WTC11 (cell line): ENCODE results near the gene NT5C. TPM values are rescaled to one million over a fixed set of nuclear protein-coding genes. Genes with fewer than 3 reads are reported as not detected.

Source experiments
- ATAC-seq: fragments of 200-7000 bp; cut with Tn5 transposase; 2 replicates; pipeline ENCODE4 v1.10.0; 2021; ENCODE audit warnings: mild to moderate bottlenecking, moderate library complexity
- CTCF ChIA-PET: fragments of 300-600 bp; sonication (Branson Sonifier 250); formaldehyde crosslinking; loops from one replicate; lab custom pipeline; 2021; ENCODE audit warnings: antibody characterized with exemption; lab: Charles Lee
- POLR2A ChIA-PET: fragments of 350-600 bp; sonication (Branson Sonifier 250); formaldehyde crosslinking; loops from one replicate; lab custom pipeline; 2021; ENCODE audit warnings: antibody characterized with exemption; lab: Charles Lee
- DNase-seq: peaks from one replicate; pipeline ENCODE4 v3.0.0; 2021; ENCODE audit warnings: low spot score
- H3K27ac Mint-ChIP-seq: 2 replicates; pipeline ENCODE4 v1.8.0; 2021; ENCODE audit warnings: mixed read lengths
- H3K27me3 Mint-ChIP-seq: 2 replicates; pipeline ENCODE4 v1.8.0; 2021; ENCODE audit warnings: low read depth, mild to moderate bottlenecking, moderate library complexity, mixed read lengths
- H3K36me3 Mint-ChIP-seq: 2 replicates; pipeline ENCODE4 v1.8.0; 2021; ENCODE audit warnings: mixed read lengths
- H3K4me1 Mint-ChIP-seq: 2 replicates; pipeline ENCODE4 v1.8.0; 2022; ENCODE audit warnings: mixed read lengths
- H3K4me3 Mint-ChIP-seq: 2 replicates; pipeline ENCODE4 v1.8.0; 2021; ENCODE audit warnings: mild to moderate bottlenecking, moderate library complexity, mixed read lengths
- H3K9me3 Mint-ChIP-seq: 2 replicates; pipeline ENCODE4 v1.8.0; 2021; ENCODE audit warnings: mixed read lengths
- ATF2 ChIP-seq: sonication (generic); formaldehyde crosslinking; IDR thresholded peaks from 2 replicates; pipeline ENCODE4 v1.8.1; 2022; ENCODE audit warnings: low read depth, missing genetic modification reagents, borderline replicate concordance
- CREB1 ChIP-seq: sonication (generic); formaldehyde crosslinking; IDR thresholded peaks from 2 replicates; pipeline ENCODE4 v1.8.0; 2023; ENCODE audit warnings: mild to moderate bottlenecking, missing genetic modification reagents
- ELF4 ChIP-seq: sonication (generic); formaldehyde crosslinking; IDR thresholded peaks from 2 replicates; pipeline ENCODE4 v1.8.1; 2022; ENCODE audit warnings: low read depth, mild to moderate bottlenecking, moderate library complexity, missing genetic modification reagents
- EMX1 ChIP-seq: fragments of 250-450 bp; sonication (Bioruptor Pico); IDR thresholded peaks from 2 replicates; pipeline ENCODE4 v1.8.0; 2021; ENCODE audit warnings: mild to moderate bottlenecking
- FOXK1 ChIP-seq: sonication (generic); formaldehyde crosslinking; IDR thresholded peaks from 2 replicates; pipeline ENCODE4 v1.8.0; 2022; ENCODE audit warnings: mild to moderate bottlenecking, moderate library complexity, missing genetic modification reagents
- GABPB1 ChIP-seq: sonication (generic); formaldehyde crosslinking; IDR thresholded peaks from 2 replicates; pipeline ENCODE4 v1.8.1; 2023; ENCODE audit warnings: mild to moderate bottlenecking, missing genetic modification reagents
- GTF2I ChIP-seq: fragments of 250-450 bp; sonication (Bioruptor Pico); conservative IDR thresholded peaks from 2 replicates; pipeline ENCODE4 v1.4.0; 2021; ENCODE audit warnings: mild to moderate bottlenecking
- MXD4 ChIP-seq: fragments of 250-450 bp; sonication (Bioruptor Pico); IDR thresholded peaks from 2 replicates; pipeline ENCODE4 v1.8.0; 2021; ENCODE audit warnings: mild to moderate bottlenecking, moderate library complexity, borderline replicate concordance
- MYBL2 ChIP-seq: sonication (generic); formaldehyde crosslinking; IDR thresholded peaks from 2 replicates; pipeline ENCODE4 v1.8.1; 2023; ENCODE audit warnings: mild to moderate bottlenecking, moderate library complexity, missing genetic modification reagents
- NFYB ChIP-seq: sonication (generic); formaldehyde crosslinking; conservative IDR thresholded peaks from 2 replicates; pipeline ENCODE4 v1.8.0; 2022; ENCODE audit warnings: low read depth, missing genetic modification reagents
- RORB ChIP-seq: fragments of 250-450 bp; sonication (Bioruptor Pico); IDR thresholded peaks from 2 replicates; pipeline ENCODE4 v1.9.0; 2021; ENCODE audit warnings: mild to moderate bottlenecking
- SMAD3 ChIP-seq: sonication (generic); formaldehyde crosslinking; IDR thresholded peaks from 2 replicates; pipeline ENCODE4 v1.8.0; 2022; ENCODE audit warnings: missing genetic modification reagents, mild to moderate bottlenecking, borderline replicate concordance
- TCF7 ChIP-seq: sonication (generic); formaldehyde crosslinking; IDR thresholded peaks from 2 replicates; pipeline ENCODE4 v1.8.0; 2022; ENCODE audit warnings: mild to moderate bottlenecking, low read depth, missing genetic modification reagents, moderate library complexity
- ZBTB43 ChIP-seq: sonication (generic); formaldehyde crosslinking; IDR thresholded peaks from 2 replicates; pipeline ENCODE4 v1.8.1; 2023; ENCODE audit warnings: mild to moderate bottlenecking, missing genetic modification reagents
- ZNF671 ChIP-seq: fragments of 250-450 bp; sonication (Bioruptor Pico); IDR thresholded peaks from 2 replicates; pipeline ENCODE4 v1.8.0; 2021; ENCODE audit warnings: mild to moderate bottlenecking
- total RNA-seq: library from RNA; stranded (reverse); gene quantifications from 3 replicates; pipeline ENCODE4 v1.2.3, GENCODE V29; 2021
- TF ChIP-seq, protein P1 (sequence below): sonication (generic); formaldehyde crosslinking; IDR thresholded peaks from 2 replicates; pipeline ENCODE4 v1.8.1; 2022; ENCODE audit warnings: missing genetic modification reagents, borderline replicate concordance
- TF ChIP-seq, protein P2 (sequence below): sonication (generic); formaldehyde crosslinking; IDR thresholded peaks from 2 replicates; pipeline ENCODE4 v1.8.0; 2022; ENCODE audit warnings: mild to moderate bottlenecking, missing genetic modification reagents
- TF ChIP-seq, protein P3 (sequence below): fragments of 250-450 bp; sonication (Bioruptor Pico); IDR thresholded peaks from 2 replicates; pipeline ENCODE4 v1.9.0; 2021; ENCODE audit warnings: mild to moderate bottlenecking
- TF ChIP-seq, protein P4 (sequence below): sonication (generic); formaldehyde crosslinking; IDR thresholded peaks from 2 replicates; pipeline ENCODE4 v1.8.0; 2023; ENCODE audit warnings: missing genetic modification reagents, mild to moderate bottlenecking, borderline replicate concordance
- TF ChIP-seq, protein P5 (sequence below): fragments of 200-600 bp; IDR thresholded peaks from 2 replicates; pipeline ENCODE4 v1.8.0; 2022; ENCODE audit warnings: antibody characterized with exemption

NT5C gene
- total RNA-seq, 1 experiment from 2014 or later = 91.0 TPM

DNA sequence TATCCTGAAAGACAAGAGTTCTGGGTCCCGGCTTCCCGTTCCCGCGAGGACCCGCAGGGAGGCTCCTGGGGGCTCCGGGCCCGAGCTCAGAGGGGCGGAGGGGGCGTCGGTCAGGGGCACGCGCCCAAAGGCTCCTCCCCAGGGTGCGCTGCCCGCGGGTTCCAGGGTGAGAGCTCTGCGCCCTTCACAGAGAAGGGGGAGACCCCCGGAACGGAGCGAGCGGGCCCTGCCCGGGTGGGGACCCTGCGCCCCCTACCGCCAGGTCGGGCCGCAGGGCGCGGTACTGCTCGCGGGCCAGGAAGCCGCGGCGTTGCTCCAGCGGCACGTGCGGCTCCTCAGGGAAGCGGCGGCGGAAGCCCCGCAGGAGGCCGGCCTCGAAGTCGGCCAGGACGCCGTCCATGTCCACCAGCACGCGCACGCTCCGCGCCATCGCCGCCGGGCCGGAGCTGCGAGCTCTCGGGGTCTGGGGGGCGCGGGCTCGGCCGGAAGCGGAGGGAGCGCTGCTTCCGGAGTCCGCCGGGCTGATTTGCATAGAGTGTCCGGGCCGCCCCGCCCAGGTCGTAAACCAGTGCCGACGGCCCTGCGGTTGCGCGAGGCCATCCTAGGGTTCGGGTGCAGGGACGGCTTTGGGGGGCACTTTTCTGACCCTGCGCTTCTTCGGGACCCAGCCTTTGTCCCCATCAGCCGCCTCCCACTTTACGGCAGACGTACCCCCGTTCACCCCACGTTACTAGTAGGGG lies at the start of gene NT5C (continued):
- TF ChIP-seq, protein P1, sequence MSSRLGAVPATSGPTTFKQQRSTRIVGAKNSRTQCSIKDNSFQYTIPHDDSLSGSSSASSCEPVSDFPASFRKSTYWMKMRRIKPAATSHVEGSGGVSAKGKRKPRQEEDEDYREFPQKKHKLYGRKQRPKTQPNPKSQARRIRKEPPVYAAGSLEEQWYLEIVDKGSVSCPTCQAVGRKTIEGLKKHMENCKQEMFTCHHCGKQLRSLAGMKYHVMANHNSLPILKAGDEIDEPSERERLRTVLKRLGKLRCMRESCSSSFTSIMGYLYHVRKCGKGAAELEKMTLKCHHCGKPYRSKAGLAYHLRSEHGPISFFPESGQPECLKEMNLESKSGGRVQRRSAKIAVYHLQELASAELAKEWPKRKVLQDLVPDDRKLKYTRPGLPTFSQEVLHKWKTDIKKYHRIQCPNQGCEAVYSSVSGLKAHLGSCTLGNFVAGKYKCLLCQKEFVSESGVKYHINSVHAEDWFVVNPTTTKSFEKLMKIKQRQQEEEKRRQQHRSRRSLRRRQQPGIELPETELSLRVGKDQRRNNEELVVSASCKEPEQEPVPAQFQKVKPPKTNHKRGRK (CRISPR knock-in tag) = no peak
- TF ChIP-seq EMX1 (CRISPR knock-in tag) (peak; percentile 49; the same call in 1 of the 2 replicates), GABPB1 (CRISPR knock-in tag) (peak; percentile 75; the same call in 1 of the 2 replicates), ZNF671 (no peak), GTF2I (CRISPR knock-in tag) (no peak), ELF4 (CRISPR knock-in tag) (peak; percentile 91), MXD4 (CRISPR knock-in tag) (no peak), MYBL2 (CRISPR knock-in tag) (peak; percentile 90), NFYB (CRISPR knock-in tag) (peak; percentile 29; the same call in 1 of the 2 replicates)
- TF ChIP-seq, protein P2, sequence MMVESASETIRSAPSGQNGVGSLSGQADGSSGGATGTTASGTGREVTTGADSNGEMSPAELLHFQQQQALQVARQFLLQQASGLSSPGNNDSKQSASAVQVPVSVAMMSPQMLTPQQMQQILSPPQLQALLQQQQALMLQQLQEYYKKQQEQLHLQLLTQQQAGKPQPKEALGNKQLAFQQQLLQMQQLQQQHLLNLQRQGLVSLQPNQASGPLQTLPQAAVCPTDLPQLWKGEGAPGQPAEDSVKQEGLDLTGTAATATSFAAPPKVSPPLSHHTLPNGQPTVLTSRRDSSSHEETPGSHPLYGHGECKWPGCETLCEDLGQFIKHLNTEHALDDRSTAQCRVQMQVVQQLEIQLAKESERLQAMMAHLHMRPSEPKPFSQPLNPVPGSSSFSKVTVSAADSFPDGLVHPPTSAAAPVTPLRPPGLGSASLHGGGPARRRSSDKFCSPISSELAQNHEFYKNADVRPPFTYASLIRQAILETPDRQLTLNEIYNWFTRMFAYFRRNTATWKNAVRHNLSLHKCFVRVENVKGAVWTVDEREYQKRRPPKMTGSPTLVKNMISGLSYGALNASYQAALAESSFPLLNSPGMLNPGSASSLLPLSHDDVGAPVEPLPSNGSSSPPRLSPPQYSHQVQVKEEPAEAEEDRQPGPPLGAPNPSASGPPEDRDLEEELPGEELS (CRISPR knock-in tag) = peak; percentile 96
- TF ChIP-seq, protein P3, sequence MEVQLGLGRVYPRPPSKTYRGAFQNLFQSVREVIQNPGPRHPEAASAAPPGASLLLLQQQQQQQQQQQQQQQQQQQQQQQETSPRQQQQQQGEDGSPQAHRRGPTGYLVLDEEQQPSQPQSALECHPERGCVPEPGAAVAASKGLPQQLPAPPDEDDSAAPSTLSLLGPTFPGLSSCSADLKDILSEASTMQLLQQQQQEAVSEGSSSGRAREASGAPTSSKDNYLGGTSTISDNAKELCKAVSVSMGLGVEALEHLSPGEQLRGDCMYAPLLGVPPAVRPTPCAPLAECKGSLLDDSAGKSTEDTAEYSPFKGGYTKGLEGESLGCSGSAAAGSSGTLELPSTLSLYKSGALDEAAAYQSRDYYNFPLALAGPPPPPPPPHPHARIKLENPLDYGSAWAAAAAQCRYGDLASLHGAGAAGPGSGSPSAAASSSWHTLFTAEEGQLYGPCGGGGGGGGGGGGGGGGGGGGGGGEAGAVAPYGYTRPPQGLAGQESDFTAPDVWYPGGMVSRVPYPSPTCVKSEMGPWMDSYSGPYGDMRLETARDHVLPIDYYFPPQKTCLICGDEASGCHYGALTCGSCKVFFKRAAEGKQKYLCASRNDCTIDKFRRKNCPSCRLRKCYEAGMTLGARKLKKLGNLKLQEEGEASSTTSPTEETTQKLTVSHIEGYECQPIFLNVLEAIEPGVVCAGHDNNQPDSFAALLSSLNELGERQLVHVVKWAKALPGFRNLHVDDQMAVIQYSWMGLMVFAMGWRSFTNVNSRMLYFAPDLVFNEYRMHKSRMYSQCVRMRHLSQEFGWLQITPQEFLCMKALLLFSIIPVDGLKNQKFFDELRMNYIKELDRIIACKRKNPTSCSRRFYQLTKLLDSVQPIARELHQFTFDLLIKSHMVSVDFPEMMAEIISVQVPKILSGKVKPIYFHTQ (CRISPR knock-in tag) = no peak
- TF ChIP-seq, protein P4, sequence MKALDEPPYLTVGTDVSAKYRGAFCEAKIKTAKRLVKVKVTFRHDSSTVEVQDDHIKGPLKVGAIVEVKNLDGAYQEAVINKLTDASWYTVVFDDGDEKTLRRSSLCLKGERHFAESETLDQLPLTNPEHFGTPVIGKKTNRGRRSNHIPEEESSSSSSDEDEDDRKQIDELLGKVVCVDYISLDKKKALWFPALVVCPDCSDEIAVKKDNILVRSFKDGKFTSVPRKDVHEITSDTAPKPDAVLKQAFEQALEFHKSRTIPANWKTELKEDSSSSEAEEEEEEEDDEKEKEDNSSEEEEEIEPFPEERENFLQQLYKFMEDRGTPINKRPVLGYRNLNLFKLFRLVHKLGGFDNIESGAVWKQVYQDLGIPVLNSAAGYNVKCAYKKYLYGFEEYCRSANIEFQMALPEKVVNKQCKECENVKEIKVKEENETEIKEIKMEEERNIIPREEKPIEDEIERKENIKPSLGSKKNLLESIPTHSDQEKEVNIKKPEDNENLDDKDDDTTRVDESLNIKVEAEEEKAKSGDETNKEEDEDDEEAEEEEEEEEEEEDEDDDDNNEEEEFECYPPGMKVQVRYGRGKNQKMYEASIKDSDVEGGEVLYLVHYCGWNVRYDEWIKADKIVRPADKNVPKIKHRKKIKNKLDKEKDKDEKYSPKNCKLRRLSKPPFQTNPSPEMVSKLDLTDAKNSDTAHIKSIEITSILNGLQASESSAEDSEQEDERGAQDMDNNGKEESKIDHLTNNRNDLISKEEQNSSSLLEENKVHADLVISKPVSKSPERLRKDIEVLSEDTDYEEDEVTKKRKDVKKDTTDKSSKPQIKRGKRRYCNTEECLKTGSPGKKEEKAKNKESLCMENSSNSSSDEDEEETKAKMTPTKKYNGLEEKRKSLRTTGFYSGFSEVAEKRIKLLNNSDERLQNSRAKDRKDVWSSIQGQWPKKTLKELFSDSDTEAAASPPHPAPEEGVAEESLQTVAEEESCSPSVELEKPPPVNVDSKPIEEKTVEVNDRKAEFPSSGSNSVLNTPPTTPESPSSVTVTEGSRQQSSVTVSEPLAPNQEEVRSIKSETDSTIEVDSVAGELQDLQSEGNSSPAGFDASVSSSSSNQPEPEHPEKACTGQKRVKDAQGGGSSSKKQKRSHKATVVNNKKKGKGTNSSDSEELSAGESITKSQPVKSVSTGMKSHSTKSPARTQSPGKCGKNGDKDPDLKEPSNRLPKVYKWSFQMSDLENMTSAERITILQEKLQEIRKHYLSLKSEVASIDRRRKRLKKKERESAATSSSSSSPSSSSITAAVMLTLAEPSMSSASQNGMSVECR (CRISPR knock-in tag) = peak; percentile 97

DNA sequence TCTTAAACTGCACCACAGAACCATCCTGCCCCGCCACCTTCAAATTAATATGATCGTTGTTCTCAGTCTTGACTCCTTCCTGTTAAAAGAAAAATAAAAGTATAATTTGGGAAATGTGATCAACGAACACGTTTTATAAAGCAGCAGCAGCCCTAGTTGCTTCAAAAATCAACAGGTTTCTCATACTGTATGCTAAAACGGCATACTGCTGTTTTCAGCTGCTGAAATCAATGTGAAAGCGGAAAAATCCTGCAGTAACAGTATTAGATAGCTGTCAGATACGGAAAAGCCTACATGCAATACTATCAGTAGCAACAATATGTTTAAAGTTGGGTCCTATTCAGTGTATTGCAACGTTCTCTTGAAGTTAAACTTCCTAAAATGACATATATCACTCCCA lies 49.6 kb upstream of the NT5C start:
- POLR2A ChIA-PET = no interaction called here
- H3K36me3 Mint-ChIP-seq = peaks cover 36% of the 10 kb centered on the region
- TF ChIP-seq TCF7 (CRISPR knock-in tag) (no peak), ZBTB43 (CRISPR knock-in tag) (no peak), ATF2 (no peak), SMAD3 (CRISPR knock-in tag) (no peak), FOXK1 (no peak), CREB1 (CRISPR knock-in tag) (no peak), RORB (CRISPR knock-in tag) (no peak)
- TF ChIP-seq, protein P5, sequence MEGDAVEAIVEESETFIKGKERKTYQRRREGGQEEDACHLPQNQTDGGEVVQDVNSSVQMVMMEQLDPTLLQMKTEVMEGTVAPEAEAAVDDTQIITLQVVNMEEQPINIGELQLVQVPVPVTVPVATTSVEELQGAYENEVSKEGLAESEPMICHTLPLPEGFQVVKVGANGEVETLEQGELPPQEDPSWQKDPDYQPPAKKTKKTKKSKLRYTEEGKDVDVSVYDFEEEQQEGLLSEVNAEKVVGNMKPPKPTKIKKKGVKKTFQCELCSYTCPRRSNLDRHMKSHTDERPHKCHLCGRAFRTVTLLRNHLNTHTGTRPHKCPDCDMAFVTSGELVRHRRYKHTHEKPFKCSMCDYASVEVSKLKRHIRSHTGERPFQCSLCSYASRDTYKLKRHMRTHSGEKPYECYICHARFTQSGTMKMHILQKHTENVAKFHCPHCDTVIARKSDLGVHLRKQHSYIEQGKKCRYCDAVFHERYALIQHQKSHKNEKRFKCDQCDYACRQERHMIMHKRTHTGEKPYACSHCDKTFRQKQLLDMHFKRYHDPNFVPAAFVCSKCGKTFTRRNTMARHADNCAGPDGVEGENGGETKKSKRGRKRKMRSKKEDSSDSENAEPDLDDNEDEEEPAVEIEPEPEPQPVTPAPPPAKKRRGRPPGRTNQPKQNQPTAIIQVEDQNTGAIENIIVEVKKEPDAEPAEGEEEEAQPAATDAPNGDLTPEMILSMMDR = no peak

More for the DNA sequence above, 49.6 kb upstream of the NT5C start:
- peak overlapping the region; percentile 54 for H3K27ac Mint-ChIP-seq
- peak overlapping the region; percentile 92 for H3K4me3 Mint-ChIP-seq
- no peaks in the 10 kb centered on the region for H3K9me3 Mint-ChIP-seq
- no peak for ATAC-seq
- H3K27me3 Mint-ChIP-seq = no peaks in the 10 kb centered on the region
- CTCF ChIA-PET = interaction anchor here (1.1 to 1.6 kb wide), 3 partner anchors 9 to 59 kb away, joined by 3 to 5 read pairs (median 3); no protein-coding TSS in a partner anchor
- DNase-seq = no peak
- peaks cover 26% of the 10 kb centered on the region for H3K4me1 Mint-ChIP-seq
